K562 (cell line): ENCODE results near the gene CNPY4. TPM values are rescaled to one million over a fixed set of nuclear protein-coding genes. Genes with fewer than 3 reads are reported as not detected.

ENCODE experiments used
- ATAC-seq: fragments of 200-7000 bp; cut with Tn5 transposase; 3 replicates; pipeline ENCODE4 v1.9.1; 2020; ENCODE audit warnings: moderate library complexity
- BruUV-seq: library from RNA; stranded (reverse); fragments of 400-500 nt; replicated peaks from 2 replicates; lab custom pipeline; 2021; lab: Mats Ljungman, UMichigan
- CTCF ChIA-PET: fragments of 300-600 bp; formaldehyde crosslinking; extraction: SDS; loops from one replicate; lab custom pipeline; 2021; ENCODE audit warnings: low intra/inter-chr PET ratio; lab: Yijun Ruan, JAX
- POLR2A ChIA-PET: fragments of 300-600, 350-650 bp; sonication (Branson Sonifier 250); formaldehyde crosslinking; extraction: SDS; loops from one replicate; lab custom pipeline; 2021; ENCODE audit warnings: antibody characterized with exemption, inconsistent platforms; lab: Yijun Ruan, JAX
- DNase-seq, 4 experiments: peaks; one replicate each; pipeline versions ENCODE4 v3.0.0 to v3.0.0-alpha.2; 2011 to 2018; ENCODE audit warnings: low spot score in 3 of 4, mixed read lengths in 3 of 4; ENCODE audit errors: extremely low read depth in 1 of 4
- FAIRE-seq: peaks from 2 replicates; lab custom pipeline; 2011; peaks lifted over from hg19 to GRCh38; lab: Jason Lieb, UNC
- H2AFZ ChIP-seq: 2 replicates; pipeline ENCODE4 v1.6.0; 2011; ENCODE audit warnings: low read depth, low read length, control low read depth, inconsistent platforms
- H3K27ac ChIP-seq: fragments of 200-600 bp; 3 replicates; pipeline ENCODE4 v1.8.0; 2011; ENCODE audit warnings: low read depth, mild to moderate bottlenecking, control low read depth, inconsistent platforms, low read length, moderate library complexity, mixed read lengths; ENCODE audit errors: extremely low read depth
- H3K27me3 ChIP-seq, 2 experiments: fragments of 300-600 bp in 1 of 2; 2 replicates in 1 of 2; 3 replicates in 1 of 2; pipeline versions ENCODE4 v1.6.0 to v1.8.0; 2011; ENCODE audit warnings: inconsistent platforms in 2 of 2, low read length in 2 of 2, mild to moderate bottlenecking in 1 of 2, mixed read lengths in 1 of 2, moderate library complexity in 1 of 2; ENCODE audit not compliant: control insufficient read depth in 2 of 2, insufficient read depth in 2 of 2
- H3K36me3 ChIP-seq: fragments of 300-600 bp; 3 replicates; pipeline ENCODE4 v1.8.0; 2011; ENCODE audit warnings: mild to moderate bottlenecking, low read length, inconsistent platforms; ENCODE audit not compliant: control insufficient read depth, insufficient read depth
- H3K4me1 ChIP-seq, 2 experiments: fragments of 200-600 bp in 1 of 2; replicated peaks in 1 of 2; 2 replicates in 1 of 2; 3 replicates in 1 of 2; pipeline versions ENCODE4 v1.5.1 to v1.8.0; 2011; ENCODE audit warnings: inconsistent platforms in 2 of 2, low read length in 2 of 2, mild to moderate bottlenecking in 1 of 2, mixed read lengths in 1 of 2, moderate library complexity in 1 of 2; ENCODE audit not compliant: control insufficient read depth in 2 of 2, insufficient read depth in 2 of 2
- H3K4me2 ChIP-seq: 2 replicates; pipeline ENCODE4 v1.6.1; 2011; ENCODE audit warnings: low read length, control low read depth, inconsistent platforms, mixed read lengths; ENCODE audit not compliant: insufficient read depth
- H3K4me3 ChIP-seq: fragments of 200-600 bp; sonication (generic), shearing (Covaris generic); 2 replicates; pipeline ENCODE4 v1.5.1; 2016; ENCODE audit warnings: control low read depth, inconsistent platforms
- H3K79me2 ChIP-seq: fragments of 200-600 bp; 3 replicates; pipeline ENCODE4 v1.8.0; 2011; ENCODE audit warnings: low read length, inconsistent platforms; ENCODE audit not compliant: control insufficient read depth, insufficient read depth
- H3K9ac ChIP-seq, 2 experiments: 2 replicates each; pipeline versions ENCODE4 v1.6.0 to v1.6.1; 2011; ENCODE audit warnings: low read depth in 2 of 2, low read length in 2 of 2, control low read depth in 1 of 2, inconsistent platforms in 1 of 2, mild to moderate bottlenecking in 1 of 2, mixed read lengths in 1 of 2; ENCODE audit not compliant: insufficient read depth in 1 of 2
- H3K9me1 ChIP-seq: one replicate; pipeline ENCODE4 v1.6.0; 2011; ENCODE audit warnings: inconsistent platforms, mild to moderate bottlenecking, low read length, moderate library complexity; ENCODE audit not compliant: control insufficient read depth, insufficient read depth
- H3K9me3 ChIP-seq: replicated peaks from 2 replicates; pipeline ENCODE4 v1.5.1; 2011; ENCODE audit warnings: low read depth, low read length, inconsistent platforms; ENCODE audit not compliant: control insufficient read depth, insufficient read depth
- H4K20me1 ChIP-seq: replicated peaks from 2 replicates; pipeline ENCODE4 v1.6.1; 2011; ENCODE audit warnings: low read length, inconsistent platforms, mixed read lengths; ENCODE audit not compliant: control insufficient read depth, insufficient read depth
- POLR2G ChIP-seq: fragments of 200-400 bp; formaldehyde crosslinking; IDR thresholded peaks from 2 replicates; pipeline ENCODE4 v1.6.1; 2017; ENCODE audit warnings: low read depth, mild to moderate bottlenecking, antibody characterized with exemption, low read length, moderate library complexity
- WGBS: fragments of 100-300 bp; shearing (Covaris generic); methylation state at CpG from one replicate; pipeline ENCODE4 v1.1.6; 2016; ENCODE audit warnings: low coverage, mixed read lengths; ENCODE audit not compliant: insufficient coverage; ENCODE audit errors: missing lambda C conversion rate; 5-methylcytosine and 5-hydroxymethylcytosine counted together
- in situ Hi-C: fragments of 300-500 bp; cut with MboI; formaldehyde crosslinking; loops from 4 replicates; pipeline ENCODE4 v1.15.0; 2018; ENCODE audit warnings: inconsistent platforms, mixed read lengths
- intact Hi-C: fragments of 100-400 bp; cut with micrococcal nuclease; formaldehyde crosslinking; loops from 2 replicates; pipeline ENCODE4 v1.14.2; 2022
- polyA plus RNA-seq, 8 experiments: library from polyadenylated mRNA; depleted of rRNA in 4 of 8; stranded (reverse) in 5 of 8; unstranded in 3 of 8; fragments of >200 nt; fragmentation: Nextera tagmentation in 2 of 8; fragmentation: Illumina TruSeq in 1 of 8; extraction: Ambion mirVana in 2 of 8; extraction: Trizol in 1 of 8; gene quantifications; 2 replicates each; pipeline versions ENCODE4 v1.2.1 to v1.2.3, GENCODE V29; 2011 to 2014; ENCODE audit warnings: inconsistent platforms in 1 of 8, missing spikeins in 1 of 8
- total RNA-seq, 7 experiments: library from RNA; depleted of rRNA in 6 of 7; stranded (reverse); fragments of >200 nt in 6 of 7; fragmentation: Illumina TruSeq in 2 of 7; extraction: Trizol in 2 of 7; gene quantifications; 2 replicates each; pipeline versions ENCODE4 v1.2.1 to v1.2.3, GENCODE V29; 2011 to 2021; ENCODE audit warnings: low replicate concordance in 1 of 7
- TF ChIP-seq, protein P1 (sequence below): sonication (generic); formaldehyde crosslinking; IDR thresholded peaks from 2 replicates; pipeline ENCODE4 v1.8.0; 2023; ENCODE audit warnings: mild to moderate bottlenecking, missing genetic modification reagents

CNPY4 gene
- total and polyA plus RNA-seq, 9 of the 15 experiments (the other 6 are each of a cell fraction or from before 2014, with no cell fraction given) = 1.9 to 11.2 (median 7.0) TPM

DNA sequence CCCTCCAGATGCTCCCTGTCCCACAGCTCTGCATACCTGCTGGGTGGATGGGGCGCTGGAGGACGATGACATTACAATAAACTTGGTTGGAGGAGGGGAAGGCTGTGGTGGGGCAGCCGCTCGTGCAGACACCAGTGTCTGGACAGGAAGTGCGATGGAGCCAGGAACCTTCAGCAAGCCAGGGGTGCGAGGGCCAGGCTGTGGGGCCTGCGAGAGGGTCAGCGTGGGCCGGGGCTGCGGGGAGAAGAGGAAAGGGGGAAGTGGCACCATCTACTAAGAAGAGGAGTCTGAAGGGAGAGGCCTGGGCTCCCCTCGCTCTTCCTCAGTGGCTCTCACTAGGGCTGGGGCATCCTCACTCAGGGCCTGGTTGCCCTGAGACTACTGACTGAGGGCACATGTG lies 11.5 kb upstream of the CNPY4 start:
- no peak overlapping the region for H3K4me3 ChIP-seq
- in situ Hi-C loops = no loop called here
- no peaks in the 10 kb centered on the region for H3K79me2 ChIP-seq
- H3K27me3 ChIP-seq = no peaks in the 10 kb centered on the region
- ChIA-PET POLR2A (no interaction called here), CTCF (no interaction called here)
- H3K4me2 ChIP-seq = no peak overlapping the region
- H3K27ac ChIP-seq = no peak overlapping the region
- peak; percentile 62; the same call in 1 of the 2 replicates for TF ChIP-seq POLR2G
- TF ChIP-seq, protein P1, sequence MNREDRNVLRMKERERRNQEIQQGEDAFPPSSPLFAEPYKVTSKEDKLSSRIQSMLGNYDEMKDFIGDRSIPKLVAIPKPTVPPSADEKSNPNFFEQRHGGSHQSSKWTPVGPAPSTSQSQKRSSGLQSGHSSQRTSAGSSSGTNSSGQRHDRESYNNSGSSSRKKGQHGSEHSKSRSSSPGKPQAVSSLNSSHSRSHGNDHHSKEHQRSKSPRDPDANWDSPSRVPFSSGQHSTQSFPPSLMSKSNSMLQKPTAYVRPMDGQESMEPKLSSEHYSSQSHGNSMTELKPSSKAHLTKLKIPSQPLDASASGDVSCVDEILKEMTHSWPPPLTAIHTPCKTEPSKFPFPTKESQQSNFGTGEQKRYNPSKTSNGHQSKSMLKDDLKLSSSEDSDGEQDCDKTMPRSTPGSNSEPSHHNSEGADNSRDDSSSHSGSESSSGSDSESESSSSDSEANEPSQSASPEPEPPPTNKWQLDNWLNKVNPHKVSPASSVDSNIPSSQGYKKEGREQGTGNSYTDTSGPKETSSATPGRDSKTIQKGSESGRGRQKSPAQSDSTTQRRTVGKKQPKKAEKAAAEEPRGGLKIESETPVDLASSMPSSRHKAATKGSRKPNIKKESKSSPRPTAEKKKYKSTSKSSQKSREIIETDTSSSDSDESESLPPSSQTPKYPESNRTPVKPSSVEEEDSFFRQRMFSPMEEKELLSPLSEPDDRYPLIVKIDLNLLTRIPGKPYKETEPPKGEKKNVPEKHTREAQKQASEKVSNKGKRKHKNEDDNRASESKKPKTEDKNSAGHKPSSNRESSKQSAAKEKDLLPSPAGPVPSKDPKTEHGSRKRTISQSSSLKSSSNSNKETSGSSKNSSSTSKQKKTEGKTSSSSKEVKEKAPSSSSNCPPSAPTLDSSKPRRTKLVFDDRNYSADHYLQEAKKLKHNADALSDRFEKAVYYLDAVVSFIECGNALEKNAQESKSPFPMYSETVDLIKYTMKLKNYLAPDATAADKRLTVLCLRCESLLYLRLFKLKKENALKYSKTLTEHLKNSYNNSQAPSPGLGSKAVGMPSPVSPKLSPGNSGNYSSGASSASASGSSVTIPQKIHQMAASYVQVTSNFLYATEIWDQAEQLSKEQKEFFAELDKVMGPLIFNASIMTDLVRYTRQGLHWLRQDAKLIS (CRISPR knock-in tag) = no peak
- H2AFZ ChIP-seq = no peak overlapping the region
- no peaks in the 10 kb centered on the region for H3K9me3 ChIP-seq
- peaks cover 3% of the 10 kb centered on the region for H3K9me1 ChIP-seq
- peaks cover 83% of the 10 kb centered on the region; the same call in 2 of the 3 replicates for H3K36me3 ChIP-seq
- intact Hi-C loops = no loop called here
- ATAC-seq = no peak
- peak overlapping the region in 1 of 2 experiments; percentile 65; a peak in 1 of 4 replicates for H3K9ac ChIP-seq
- no peak for FAIRE-seq
- no peak for DNase-seq
- peaks cover 2 to 40% of the 10 kb centered on the region in 2 experiments; a peak in 4 of 5 replicates for H3K4me1 ChIP-seq
- no peaks in the 10 kb centered on the region for H4K20me1 ChIP-seq
- BruUV-seq = no TSS peak
- 84% methylated on average over 11 of the region's 11 CpGs for WGBS
